GM21526 (cell line): ENCODE data around the gene ISM1.

Experiments used
- ATAC-seq: cut with Tn5 transposase; IDR thresholded peaks from one replicate; pipeline ENCODE4 v1.9.1; 2021; ENCODE audit warnings: moderate library complexity; ENCODE audit not compliant: unreplicated experiment, low FRiP score

The ISM1 gene

DNA sequence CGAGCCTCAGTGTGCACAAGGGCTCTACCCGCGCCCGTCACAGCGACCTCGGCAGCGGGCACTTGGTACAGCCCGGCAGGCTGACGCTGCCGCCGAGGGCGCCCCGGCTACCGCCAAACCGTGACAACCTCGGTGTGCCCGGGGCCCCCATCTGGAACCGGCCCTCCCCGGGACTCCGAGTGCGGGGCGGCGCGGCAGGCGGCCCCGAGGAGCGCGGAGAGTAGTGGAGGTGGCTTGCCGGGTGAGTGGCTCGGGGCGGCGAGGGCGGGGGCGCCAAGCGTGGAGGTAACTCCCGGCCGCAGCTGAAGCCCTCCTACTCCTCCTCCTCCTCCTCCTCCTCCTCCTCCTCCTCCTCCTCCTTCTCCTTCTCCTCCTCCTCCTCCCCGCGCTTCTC lies at the start of gene ISM1:
Gene ISM1, plus strand, starts transcription at position 371 of the 394 bp plus-strand sequence. CDS start 503 bp downstream, outside the sequence.
- ATAC-seq: peak; percentile 17

DNA sequence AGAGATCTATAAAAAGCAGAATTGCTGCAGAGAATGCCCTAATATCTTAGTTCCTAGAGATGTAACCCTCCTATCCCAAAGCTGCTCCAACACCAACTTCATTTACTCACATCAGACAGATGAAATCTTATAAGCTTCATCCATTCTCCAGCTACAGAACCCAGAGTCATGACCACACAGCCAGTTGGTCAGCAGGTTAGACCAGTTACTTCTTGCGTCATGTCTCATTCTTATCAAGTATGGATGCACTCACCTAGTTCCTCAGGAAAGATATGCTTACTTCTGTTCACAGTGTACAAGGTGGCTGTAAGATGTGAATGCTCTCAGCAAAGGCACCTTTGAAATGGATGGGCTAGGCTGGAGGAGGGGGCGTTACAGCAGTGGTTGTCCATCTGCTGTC lies 47.9 kb upstream of the ISM1 start:
- ATAC-seq: no peak

- no peak for ATAC-seq
These were observed 46.7 kb upstream of the ISM1 start for GRCh38 chr20:13174402-13174801.

DNA sequence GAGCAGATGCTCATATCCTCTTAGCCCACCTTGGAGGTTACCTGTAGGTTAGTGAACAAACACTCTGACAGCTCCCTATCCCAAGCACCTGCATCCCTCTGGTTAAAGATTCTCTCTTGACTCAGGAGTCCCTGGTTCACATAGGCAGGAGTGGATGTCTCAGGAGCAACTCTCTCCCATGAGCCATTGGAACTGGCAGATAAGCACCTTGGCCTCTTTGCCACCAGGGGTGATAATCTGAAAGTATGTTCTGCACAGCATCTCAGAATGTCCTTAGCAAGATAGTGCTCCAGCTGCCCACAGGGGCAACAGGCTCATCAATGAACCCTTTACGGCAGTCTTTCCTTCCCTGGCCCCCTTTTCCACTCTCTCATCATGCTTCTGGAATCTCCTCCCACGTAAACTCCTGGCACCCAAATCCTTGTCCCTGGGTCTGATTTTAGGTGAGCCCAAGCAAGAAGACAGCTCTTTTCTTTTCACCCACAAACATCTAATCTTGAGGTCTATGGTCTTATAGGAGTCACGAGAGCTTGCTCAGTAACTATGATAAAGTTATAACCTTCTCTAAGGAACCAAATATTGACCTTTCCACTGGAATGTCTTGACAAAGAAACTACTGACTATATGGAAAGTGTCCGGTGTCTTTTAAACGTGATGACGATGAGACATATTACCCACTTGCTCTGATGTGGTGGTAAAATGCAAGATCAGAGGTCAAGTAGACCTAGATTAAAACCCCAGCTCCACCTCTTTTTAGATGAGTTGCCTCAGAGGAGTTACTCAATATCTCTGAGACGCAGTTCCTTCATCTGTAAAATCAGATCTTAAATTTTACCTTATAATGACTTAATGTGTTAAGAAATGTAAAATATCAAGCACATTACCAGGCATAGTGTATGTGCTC lies 39.8 kb upstream of the ISM1 start:
- ATAC-seq: no peak

GRCh38 chr20:13183005-13183404 lies 38.1 kb upstream of the ISM1 start:
- no peak for ATAC-seq

GRCh38 chr20:13186043-13186774 lies 34.9 kb upstream of the ISM1 start:
- no peak for ATAC-seq

DNA sequence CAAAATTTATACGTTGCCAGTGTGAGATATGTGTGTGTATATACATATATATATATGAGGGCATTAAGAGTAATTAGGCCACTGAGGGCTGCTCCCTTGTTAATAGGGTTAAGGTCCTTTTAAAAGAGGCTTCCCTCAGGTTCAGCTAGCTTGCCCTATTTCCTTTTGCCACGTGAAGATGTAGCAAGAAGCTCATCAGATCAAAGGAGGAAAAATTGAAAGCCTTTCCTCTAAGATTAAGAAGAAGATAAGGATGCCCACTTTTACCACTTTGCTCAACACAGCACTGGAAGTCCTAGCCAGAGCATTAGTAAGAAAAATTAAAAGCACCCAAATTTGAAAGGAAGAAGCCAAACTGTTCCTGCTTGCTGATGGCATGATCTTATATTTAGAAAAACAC lies 33.2 kb upstream of the ISM1 start:
- ATAC-seq: no peak

DNA sequence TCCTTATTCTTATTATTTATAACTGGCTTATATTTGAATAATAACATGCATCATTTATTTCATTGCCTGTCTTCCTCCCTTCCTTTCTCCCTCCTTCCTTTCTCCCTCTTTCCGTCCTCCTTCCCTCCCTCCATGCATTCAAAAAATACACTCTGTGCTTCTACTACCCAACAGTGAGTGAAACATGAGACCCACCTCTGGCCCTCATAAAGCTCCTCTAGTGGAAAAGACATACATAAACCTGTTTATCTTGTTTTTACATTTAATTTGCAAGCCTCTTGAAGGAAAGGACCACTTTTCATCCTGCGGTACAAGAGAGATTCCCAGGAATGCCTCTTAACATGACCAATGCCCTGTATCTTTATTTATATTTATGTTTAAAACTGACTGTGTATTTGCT lies 21.8 kb upstream of the ISM1 start:
- no peak for ATAC-seq

DNA sequence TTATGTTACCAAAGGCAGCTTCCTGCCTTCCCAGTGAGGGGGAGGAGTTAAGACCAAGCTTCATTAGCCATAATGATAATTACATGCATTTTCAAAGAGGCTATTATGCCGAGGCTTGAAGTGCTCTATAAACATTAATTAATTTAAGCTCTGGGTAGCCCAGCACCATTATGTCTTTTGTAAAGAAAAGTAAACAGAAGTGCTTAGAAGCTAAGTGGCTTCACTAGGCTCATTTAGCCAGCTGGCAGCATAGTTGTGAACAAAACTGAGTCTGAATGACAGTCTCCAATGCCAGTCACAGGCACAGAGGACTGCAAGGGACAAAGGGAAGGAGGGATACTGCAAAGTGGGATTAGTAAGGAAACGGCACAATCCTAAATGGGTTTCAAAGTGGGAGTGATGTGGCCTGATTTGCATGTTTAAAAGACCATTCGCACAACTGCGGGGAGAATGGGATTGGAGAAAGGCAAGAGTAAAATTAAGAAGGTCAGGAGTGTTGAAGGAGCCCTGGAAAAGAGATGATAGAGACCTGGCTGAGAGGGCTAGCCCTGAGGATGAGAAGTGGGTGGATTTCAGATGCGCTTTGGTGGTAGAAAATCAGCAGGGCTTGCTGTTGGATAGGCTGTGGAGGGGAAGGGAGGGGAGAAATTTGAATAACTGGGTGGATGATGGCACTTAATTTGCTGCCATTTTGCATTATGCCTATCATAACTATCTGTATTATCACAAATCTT lies 20.1 kb upstream of the ISM1 start:
- no peak for ATAC-seq

DNA sequence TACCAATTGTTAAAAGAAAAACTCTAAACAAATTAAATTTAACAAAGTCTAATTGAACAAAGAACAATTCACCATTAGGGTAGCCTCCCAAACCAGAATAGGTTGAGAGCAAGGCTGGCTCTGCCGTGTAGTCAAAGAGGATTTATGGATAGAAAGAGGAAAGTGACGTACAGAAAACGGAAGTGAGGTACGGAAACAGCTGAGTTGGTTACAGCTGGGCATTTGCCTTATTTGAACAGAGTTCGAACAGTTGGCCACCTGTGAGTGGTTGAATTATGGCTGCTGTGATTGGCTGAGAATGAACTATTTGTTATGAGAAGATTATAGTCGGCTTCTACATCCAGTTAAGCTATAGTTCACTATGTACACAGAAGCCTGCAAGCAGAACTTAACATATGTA lies 18.5 kb upstream of the ISM1 start:
- no peak for ATAC-seq

GRCh38 chr20:13205425-13205824 lies 15.6 kb upstream of the ISM1 start:
- no peak for ATAC-seq

DNA sequence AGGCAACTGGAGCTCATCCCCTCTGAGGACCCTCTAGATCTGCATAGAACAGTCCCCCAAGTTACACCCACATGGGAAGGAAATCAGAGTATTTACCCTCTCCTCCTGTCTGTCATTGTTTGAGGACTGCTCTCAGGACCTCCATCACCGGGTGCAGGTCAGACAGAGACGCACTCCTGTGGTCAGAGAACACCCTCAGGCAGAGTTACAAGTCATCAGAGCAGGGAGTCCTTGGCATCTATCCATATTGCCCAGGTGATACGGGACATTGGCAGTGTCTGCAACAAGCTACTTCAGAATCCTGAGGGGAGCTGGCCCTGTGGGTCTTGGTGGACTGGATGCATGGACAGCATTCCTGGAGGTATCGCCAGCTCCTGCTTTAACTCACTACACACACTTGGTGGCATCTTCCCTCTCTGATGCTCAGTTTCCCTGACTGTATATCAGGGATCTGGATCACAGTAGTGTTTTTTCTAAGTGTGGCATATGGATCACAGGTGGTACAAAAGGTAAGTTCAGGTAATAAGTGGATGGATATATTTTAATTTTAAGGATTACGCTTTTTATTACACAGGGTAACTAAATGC lies 15.1 kb upstream of the ISM1 start:
- no peak for ATAC-seq

DNA sequence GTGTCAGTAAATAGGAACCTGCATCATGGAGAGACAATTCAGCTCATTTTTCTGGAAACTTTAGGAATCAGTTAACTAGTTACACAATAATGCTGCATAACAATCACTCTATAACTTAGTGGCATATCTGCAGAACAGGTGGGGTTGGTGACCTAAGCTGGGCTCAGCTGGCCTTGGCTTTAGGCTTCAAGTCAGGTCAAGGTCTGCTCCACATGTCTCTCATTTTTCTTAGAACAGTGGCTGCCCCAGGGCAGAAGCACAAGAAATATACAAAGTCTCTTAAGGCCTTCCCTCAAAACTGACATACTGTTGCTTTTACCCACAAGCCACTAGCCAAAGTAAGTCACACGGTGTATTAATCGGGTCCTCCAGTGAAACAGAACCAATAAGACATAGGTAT lies 14.1 kb upstream of the ISM1 start:
- no peak for ATAC-seq

- no peak for ATAC-seq
These were observed 9.0 kb upstream of the ISM1 start for GRCh38 chr20:13211956-13212618.

- peak; percentile 50 for ATAC-seq
These were observed 8.3 kb upstream of the ISM1 start for GRCh38 chr20:13212750-13213149.

- ATAC-seq: no peak
These were observed 7.7 kb upstream of the ISM1 start for GRCh38 chr20:13213335-13213734.

DNA sequence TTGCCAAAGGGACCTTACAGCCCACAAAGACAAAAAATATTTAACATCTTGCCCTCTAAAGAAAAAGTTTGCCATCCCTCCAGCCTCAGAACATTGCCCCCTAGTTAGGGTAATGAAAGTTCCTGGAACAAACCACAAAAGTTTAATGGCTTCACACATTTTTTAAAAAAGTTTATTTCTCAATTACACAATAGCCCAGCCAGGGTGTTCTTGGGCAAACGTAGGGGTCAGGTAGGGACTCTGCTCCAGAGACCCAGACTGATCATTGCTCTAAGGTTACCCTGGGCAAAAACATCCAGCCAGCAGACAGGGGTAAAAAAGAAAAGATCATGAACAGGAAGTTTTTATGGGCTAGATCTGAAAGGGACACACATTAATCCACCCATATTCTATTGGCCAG lies 4.5 kb upstream of the ISM1 start:
- ATAC-seq: no peak

- ATAC-seq: no peak
These were observed 1.5 kb upstream of the ISM1 start for GRCh38 chr20:13219327-13220193.

GRCh38 chr20:13220194-13220903 lies 725 bp upstream of the ISM1 start:
- no peak for ATAC-seq
